ENCODE measurements around the gene CENPQ. TPM values are rescaled to one million over a fixed set of nuclear protein-coding genes. Genes with fewer than 3 reads are reported as not detected.
A peak's percentile ranks its signal among the peaks of the same experiment; 100 is the strongest.

The CENPQ gene
- total and polyA plus RNA-seq, 2 of the 13 experiments (the other 11 are each of a cell fraction or from before 2014, with no cell fraction given) = 9.1 to 20.1 TPM

GRCh38 chr6:49462927-49463611 is at the start of gene CENPQ, which contains the start of gene MMUT (continued):
- TF ChIP-seq ZNF570 (CRISPR knock-in tag; IDR thresholded peaks at IDR 0.05; ENCODE audit: borderline replicate concordance) = 0 out of 2 replicates have a peak, but pooled peaks have one; percentile 68
- TF ChIP-seq MXD4 (CRISPR knock-in tag; IDR thresholded peaks at IDR 0.05) = peak; percentile 98
- peak; percentile 65; the same call in 1 of the 2 replicates for TF ChIP-seq GMEB2 (CRISPR knock-in tag; IDR thresholded peaks at IDR 0.05; ENCODE audit: low read depth)
- TF ChIP-seq BCL3 (CRISPR knock-in tag; IDR thresholded peaks at IDR 0.05) = no peak
- TF ChIP-seq MNT (IDR thresholded peaks at IDR 0.05) = peak; percentile 63
- peak; percentile 27; the same call in 1 of the 2 replicates for TF ChIP-seq MED13 (CRISPR knock-in tag; IDR thresholded peaks at IDR 0.05)
- TF ChIP-seq PRMT3 (CRISPR knock-in tag; IDR thresholded peaks at IDR 0.05; ENCODE audit: borderline replicate concordance, low read depth) = 0 out of 2 replicates have a peak, but pooled peaks have one; percentile 67
- no peak for TF ChIP-seq HNRNPK (IDR thresholded peaks at IDR 0.05; ENCODE audit: low read depth, low read length, poor library complexity, severe bottlenecking)
- TF ChIP-seq CEBPG (CRISPR knock-in tag; IDR thresholded peaks at IDR 0.05) = peak; percentile 35; the same call in 1 of the 2 replicates
- no peak for TF ChIP-seq FLYWCH1 (CRISPR knock-in tag; IDR thresholded peaks at IDR 0.05)
- TF ChIP-seq MIER3 (CRISPR knock-in tag; IDR thresholded peaks at IDR 0.05; ENCODE audit: borderline replicate concordance) = peak; percentile 84; the same call in 1 of the 2 replicates
- TF ChIP-seq SIN3A (IDR thresholded peaks at IDR 0.05; ENCODE audit: borderline replicate concordance, low read depth, low read length) = peak; percentile 99
- no peak for TF ChIP-seq ZNF552 (CRISPR knock-in tag; IDR thresholded peaks at IDR 0.05; ENCODE audit: borderline replicate concordance)
- TF ChIP-seq ZBTB3 (CRISPR knock-in tag; IDR thresholded peaks at IDR 0.05; ENCODE audit: borderline replicate concordance, low read depth) = peak; percentile 64; the same call in 1 of the 2 replicates
- TF ChIP-seq ARID3A (IDR thresholded peaks at IDR 0.05; ENCODE audit: low read depth, low read length) = peak; percentile 54; the same call in 1 of the 2 replicates
- TF ChIP-seq ZNF747 (CRISPR knock-in tag; IDR thresholded peaks at IDR 0.05; ENCODE audit: borderline replicate concordance) = peak; percentile 86
- TF ChIP-seq RNF2 (conservative IDR thresholded peaks at IDR 0.05; ENCODE audit: low read depth) = 0 out of 2 replicates have a peak, but pooled peaks have one; percentile 35
- TF ChIP-seq REL (CRISPR knock-in tag; conservative IDR thresholded peaks at IDR 0.05) = no peak
- TF ChIP-seq SRSF9 (IDR thresholded peaks at IDR 0.05; ENCODE audit: borderline replicate concordance, insufficient read depth, low read depth, low read length, poor library complexity, severe bottlenecking) = no peak
- 0 out of 2 replicates have a peak, but pooled peaks have one; percentile 74 for TF ChIP-seq PCBP1 (IDR thresholded peaks at IDR 0.05; ENCODE audit: borderline replicate concordance, low read depth, low read length)
- peak; percentile 85 for TF ChIP-seq SMAD3 (CRISPR knock-in tag; IDR thresholded peaks at IDR 0.05)
- peak; percentile 57; the same call in 1 of the 2 replicates for TF ChIP-seq ZNF331 (CRISPR knock-in tag; IDR thresholded peaks at IDR 0.05)
- no peak for TF ChIP-seq ZBTB42 (CRISPR knock-in tag; IDR thresholded peaks at IDR 0.05)
